ENCODE results near the gene CNIH3.
A peak's percentile ranks its signal among the peaks of the same experiment; 100 is the strongest.

CNIH3 gene

GRCh38 chr1:224615861-224616755, at the start of gene CNIH3:
Gene CNIH3 (plus strand): TSS chr1:224616317. CDS start chr1:224617175, 858 bp downstream.
- no peak for TF ChIP-seq TEAD4 (IDR thresholded peaks at IDR 0.05)
- peak; percentile 42 for TF ChIP-seq EGR1 (IDR thresholded peaks at IDR 0.05)
- 0 out of 2 replicates have a peak, but pooled peaks have one; percentile 12 for TF ChIP-seq EP300 (IDR thresholded peaks at IDR 0.05; ENCODE audit: borderline replicate concordance)
- peak; percentile 50; the same call in 1 of the 2 replicates for TF ChIP-seq TAF1 (IDR thresholded peaks at IDR 0.05; ENCODE audit: low read depth)
- TF ChIP-seq CREB1 (IDR thresholded peaks at IDR 0.05; ENCODE audit: low read depth): no peak
- peak; percentile 11; the same call in 1 of the 2 replicates for TF ChIP-seq TCF12 (IDR thresholded peaks at IDR 0.05; ENCODE audit: low read depth)
- no peak for TF ChIP-seq YY1 (IDR thresholded peaks at IDR 0.05; ENCODE audit: low read depth)
- peak; percentile 67 for TF ChIP-seq USF1 (IDR thresholded peaks at IDR 0.05)
- no peak for TF ChIP-seq NFIC (IDR thresholded peaks at IDR 0.05)
- TF ChIP-seq REST (IDR thresholded peaks at IDR 0.05; ENCODE audit: low read depth): no peak
- no peak for TF ChIP-seq FOXM1 (IDR thresholded peaks at IDR 0.05; ENCODE audit: borderline replicate concordance, low read depth)
- TF ChIP-seq CEBPB (IDR thresholded peaks at IDR 0.05): no peak
- TF ChIP-seq RAD21 (IDR thresholded peaks at IDR 0.05; ENCODE audit: low read depth): no peak
- TF ChIP-seq ZBTB7A (IDR thresholded peaks at IDR 0.05; ENCODE audit: low read depth): peak; percentile 87; the same call in 1 of the 2 replicates
- peak; percentile 99 for TF ChIP-seq MAX (IDR thresholded peaks at IDR 0.05)

DNA sequence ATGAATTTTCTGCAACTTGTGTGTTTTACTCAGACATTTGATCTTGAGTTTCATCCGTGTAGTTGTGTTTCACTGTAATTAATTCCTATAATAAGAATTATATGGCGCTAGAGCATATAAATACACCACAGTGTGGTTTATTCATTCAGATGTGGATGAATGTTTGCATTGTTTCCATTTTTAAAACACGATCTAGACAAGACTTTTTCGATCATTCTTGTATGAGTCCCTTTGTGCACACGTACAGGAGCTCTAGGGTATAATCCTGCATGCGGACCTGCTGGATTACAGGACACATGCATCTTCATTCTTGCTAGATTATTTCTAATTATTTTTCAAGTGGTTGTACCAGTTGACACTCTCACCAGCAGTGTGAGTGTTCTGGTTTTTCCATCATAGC, 46.8 kb upstream of the CNIH3 start:
- no peak for TF ChIP-seq EGR1 (IDR thresholded peaks at IDR 0.05)
- no peak for TF ChIP-seq RAD21 (IDR thresholded peaks at IDR 0.05; ENCODE audit: low read depth)
- TF ChIP-seq NFIC (IDR thresholded peaks at IDR 0.05): no peak
- TF ChIP-seq USF1 (IDR thresholded peaks at IDR 0.05): no peak
- no peak for TF ChIP-seq YY1 (IDR thresholded peaks at IDR 0.05; ENCODE audit: low read depth)
- TF ChIP-seq CEBPB (IDR thresholded peaks at IDR 0.05): no peak
- TF ChIP-seq EP300 (IDR thresholded peaks at IDR 0.05; ENCODE audit: borderline replicate concordance): no peak
- no peak for TF ChIP-seq REST (IDR thresholded peaks at IDR 0.05; ENCODE audit: low read depth)
- TF ChIP-seq TAF1 (IDR thresholded peaks at IDR 0.05; ENCODE audit: low read depth): no peak
- TF ChIP-seq TEAD4 (IDR thresholded peaks at IDR 0.05): no peak
- no peak for TF ChIP-seq TCF12 (IDR thresholded peaks at IDR 0.05; ENCODE audit: low read depth)
- no peak for TF ChIP-seq MAX (IDR thresholded peaks at IDR 0.05)
- TF ChIP-seq ZBTB7A (IDR thresholded peaks at IDR 0.05; ENCODE audit: low read depth): no peak
- no peak for TF ChIP-seq CREB1 (IDR thresholded peaks at IDR 0.05; ENCODE audit: low read depth)
- no peak for TF ChIP-seq FOXM1 (IDR thresholded peaks at IDR 0.05; ENCODE audit: borderline replicate concordance, low read depth)

- TF ChIP-seq TEAD4 (IDR thresholded peaks at IDR 0.05) (no peak), MAX (IDR thresholded peaks at IDR 0.05) (no peak), CEBPB (IDR thresholded peaks at IDR 0.05) (no peak), FOXM1 (IDR thresholded peaks at IDR 0.05; ENCODE audit: borderline replicate concordance, low read depth) (no peak), RAD21 (IDR thresholded peaks at IDR 0.05; ENCODE audit: low read depth) (no peak), TCF12 (IDR thresholded peaks at IDR 0.05; ENCODE audit: low read depth) (no peak), NFIC (IDR thresholded peaks at IDR 0.05) (no peak), EGR1 (IDR thresholded peaks at IDR 0.05) (no peak), YY1 (IDR thresholded peaks at IDR 0.05; ENCODE audit: low read depth) (no peak), USF1 (IDR thresholded peaks at IDR 0.05) (no peak)
Observed at GRCh38 chr1:224579526-224579925, 36.6 kb upstream of the CNIH3 start.

GRCh38 chr1:224580006-224580405, 36.1 kb upstream of the CNIH3 start:
- no peak for TF ChIP-seq TEAD4 (IDR thresholded peaks at IDR 0.05)
- no peak for TF ChIP-seq REST (IDR thresholded peaks at IDR 0.05; ENCODE audit: low read depth)
- TF ChIP-seq FOXM1 (IDR thresholded peaks at IDR 0.05; ENCODE audit: borderline replicate concordance, low read depth): no peak
- no peak for TF ChIP-seq TAF1 (IDR thresholded peaks at IDR 0.05; ENCODE audit: low read depth)
- no peak for TF ChIP-seq TCF12 (IDR thresholded peaks at IDR 0.05; ENCODE audit: low read depth)
- no peak for TF ChIP-seq CEBPB (IDR thresholded peaks at IDR 0.05)
- TF ChIP-seq EGR1 (IDR thresholded peaks at IDR 0.05): no peak
- no peak for TF ChIP-seq USF1 (IDR thresholded peaks at IDR 0.05)
